Kidney (tissue), 14 donors: ENCODE measurements around the gene NR5A1. TPM values are rescaled to one million over a fixed set of nuclear protein-coding genes. Genes with fewer than 3 reads are reported as not detected.

Experiments
- DNase-seq, 5 donors: peaks; one replicate each; pipeline ENCODE4 v3.0.0-alpha.2; 2013 to 2020
- FAIRE-seq: peaks from 2 replicates; lab custom pipeline; 2012; peaks lifted over from hg19 to GRCh38; lab: Jason Lieb, UNC
- H3K27ac ChIP-seq, 2 donors: one replicate each; pipeline ENCODE4 v1.7.0; 2013; ENCODE audit warnings: low read depth in 2 of 2, low read length in 2 of 2, inconsistent platforms in 1 of 2
- H3K27me3 ChIP-seq: one replicate; pipeline ENCODE4 v1.7.1; 2013; ENCODE audit warnings: low read length, inconsistent platforms; ENCODE audit not compliant: control insufficient read depth, insufficient read depth
- H3K36me3 ChIP-seq, 3 donors: one replicate each; pipeline versions ENCODE4 v1.7.0 to v1.7.1; 2013; ENCODE audit warnings: low read length in 3 of 3, control low read depth in 1 of 3, inconsistent platforms in 1 of 3; ENCODE audit not compliant: insufficient read depth in 3 of 3, control insufficient read depth in 2 of 3
- H3K4me1 ChIP-seq, 3 donors: one replicate each; pipeline versions ENCODE4 v1.7.0 to v1.7.1; 2013; ENCODE audit warnings: low read length in 3 of 3, inconsistent platforms in 1 of 3, low read depth in 1 of 3; ENCODE audit not compliant: control insufficient read depth in 2 of 3, insufficient read depth in 2 of 3
- H3K4me3 ChIP-seq, 3 donors: one replicate each; pipeline versions ENCODE4 v1.7.0 to v1.8.1; 2013; ENCODE audit warnings: low read length in 3 of 3, control low read depth in 1 of 3, inconsistent platforms in 1 of 3
- H3K9ac ChIP-seq, 3 donors: one replicate each; pipeline versions ENCODE4 v1.7.0 to v1.7.1; 2013; ENCODE audit warnings: low read length in 3 of 3, control low read depth in 1 of 3, inconsistent platforms in 1 of 3
- H3K9me3 ChIP-seq, 3 donors: one replicate each; pipeline versions ENCODE4 v1.7.0 to v1.7.1; 2013; ENCODE audit warnings: low read length in 3 of 3, control low read depth in 1 of 3, inconsistent platforms in 1 of 3; ENCODE audit not compliant: control insufficient read depth in 2 of 3, insufficient read depth in 1 of 3
- intact Hi-C: fragments of 100-400 bp; cut with DNase I; formaldehyde crosslinking; loops from one replicate; pipeline ENCODE4 v1.11.1; 2022
- polyA plus RNA-seq: library from polyadenylated mRNA; stranded (reverse); fragments of 350-450 nt; fragmentation: Illumina TruSeq; extraction: RNeasy Lipid Tissue Mini Kit (QIAGEN cat#74804); gene quantifications from one replicate; pipeline ENCODE4 v1.2.3, GENCODE V29; 2014; ENCODE audit warnings: low read depth, low replicate concordance; ENCODE audit not compliant: insufficient read depth
- total RNA-seq: library from RNA; stranded (reverse); fragmentation: NEBNext Ultra II Directional; extraction: Animal tissue kit (Norgen Biotek cat#: 25700); gene quantifications from one replicate; pipeline ENCODE4 v1.2.1, GENCODE V29; 2021
- TF ChIP-seq, protein P1 (sequence below): IDR thresholded peaks from 3 replicates; pipeline ENCODE4 v1.5.1; 2012; ENCODE audit warnings: mild to moderate bottlenecking, moderate library complexity, borderline replicate concordance; ENCODE audit not compliant: insufficient read depth; ENCODE audit errors: extremely low read depth
- donor health status: control.
- donor health status: control.
- donor health status: control.
- donor health status: control.
- donor health status: control.
- donor health status: DM: yes; HTN: yes; CAD: no.
- donor health status: Normal renal cell carcinoma (clear cell type).

Gene NR5A1
- total and polyA plus RNA-seq, 2 donors from 2014 or later, result not detected

DNA sequence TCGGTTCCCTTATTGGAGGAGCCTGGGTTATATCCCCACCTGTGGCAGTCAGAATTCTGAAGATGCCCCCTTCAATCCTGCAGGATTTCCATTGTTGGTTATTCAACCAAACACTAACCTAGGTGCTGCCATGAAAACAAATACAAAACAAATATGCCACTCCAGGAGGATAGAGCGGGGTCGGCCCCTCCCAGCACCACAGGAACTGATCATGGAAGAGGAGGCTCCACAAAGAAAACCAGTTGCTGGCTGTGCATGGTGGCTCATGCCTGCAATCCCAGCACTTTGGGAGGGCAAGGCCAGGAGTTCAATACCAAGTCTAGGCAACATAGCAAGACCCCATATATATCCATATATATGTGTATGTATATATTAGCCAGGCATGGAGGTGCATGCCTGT, 70.1 kb downstream of the NR5A1 start:
- intact Hi-C loops, result no loop called here
- FAIRE-seq (no peak), DNase-seq (no peak)
- TF ChIP-seq, protein P1, sequence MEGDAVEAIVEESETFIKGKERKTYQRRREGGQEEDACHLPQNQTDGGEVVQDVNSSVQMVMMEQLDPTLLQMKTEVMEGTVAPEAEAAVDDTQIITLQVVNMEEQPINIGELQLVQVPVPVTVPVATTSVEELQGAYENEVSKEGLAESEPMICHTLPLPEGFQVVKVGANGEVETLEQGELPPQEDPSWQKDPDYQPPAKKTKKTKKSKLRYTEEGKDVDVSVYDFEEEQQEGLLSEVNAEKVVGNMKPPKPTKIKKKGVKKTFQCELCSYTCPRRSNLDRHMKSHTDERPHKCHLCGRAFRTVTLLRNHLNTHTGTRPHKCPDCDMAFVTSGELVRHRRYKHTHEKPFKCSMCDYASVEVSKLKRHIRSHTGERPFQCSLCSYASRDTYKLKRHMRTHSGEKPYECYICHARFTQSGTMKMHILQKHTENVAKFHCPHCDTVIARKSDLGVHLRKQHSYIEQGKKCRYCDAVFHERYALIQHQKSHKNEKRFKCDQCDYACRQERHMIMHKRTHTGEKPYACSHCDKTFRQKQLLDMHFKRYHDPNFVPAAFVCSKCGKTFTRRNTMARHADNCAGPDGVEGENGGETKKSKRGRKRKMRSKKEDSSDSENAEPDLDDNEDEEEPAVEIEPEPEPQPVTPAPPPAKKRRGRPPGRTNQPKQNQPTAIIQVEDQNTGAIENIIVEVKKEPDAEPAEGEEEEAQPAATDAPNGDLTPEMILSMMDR, result no peak
- Histone ChIP-seq H3K9ac (no peak overlapping the region), H3K36me3 (no peaks in the 10 kb centered on the region), H3K4me1 (no peaks in the 10 kb centered on the region), H3K9me3 (peaks cover 0 to 3% (median 0%) of the 10 kb centered on the region in 3 donors), H3K27ac (no peak overlapping the region), H3K4me3 (no peak overlapping the region), H3K27me3 (no peaks in the 10 kb centered on the region)

DNA sequence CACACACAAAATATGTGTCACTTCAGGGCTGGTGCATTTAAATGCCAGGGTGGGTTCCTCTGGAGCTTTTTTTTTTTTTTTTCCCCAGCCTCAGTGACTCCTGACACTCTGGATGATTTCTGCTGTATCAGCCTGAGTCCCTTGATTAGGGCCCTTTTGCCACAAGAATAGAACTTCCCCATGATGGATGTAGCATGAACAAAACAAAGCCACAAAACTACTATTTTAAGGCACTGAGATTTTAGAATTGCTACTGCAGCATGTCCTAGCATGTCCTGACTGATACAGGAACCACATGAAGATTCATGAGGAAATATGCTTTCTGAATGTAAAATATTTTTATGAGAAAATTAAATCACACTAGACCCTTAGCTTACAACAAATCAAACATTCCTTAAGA, 70.9 kb downstream of the NR5A1 start:
- Histone ChIP-seq H3K4me1 (no peaks in the 10 kb centered on the region), H3K27me3 (no peaks in the 10 kb centered on the region), H3K27ac (no peak overlapping the region), H3K9ac (no peak overlapping the region), H3K36me3 (no peaks in the 10 kb centered on the region), H3K9me3 (peaks cover 0 to 3% (median 0%) of the 10 kb centered on the region in 3 donors), H3K4me3 (no peak overlapping the region)
- TF ChIP-seq, protein P1, result no peak
- intact Hi-C loops, result no loop called here
- no peak for FAIRE-seq
- no peak for DNase-seq

Other genes with a start within 250 kb of the NR5A1 start
- gene NEK6, start 249.4 kb downstream of the NR5A1 start, total RNA-seq, result 82.1 TPM
- gene NEK6, start 249.4 kb downstream of the NR5A1 start, polyA plus RNA-seq, result 14.9 TPM
- gene PSMB7, start 92.0 kb downstream of the NR5A1 start, total RNA-seq, result 105 TPM
- 250 TPM for gene PSMB7, start 92.0 kb downstream of the NR5A1 start, polyA plus RNA-seq
- gene ADGRD2, start 56.9 kb downstream of the NR5A1 start, total RNA-seq, result not detected
- gene ADGRD2, start 56.9 kb downstream of the NR5A1 start, polyA plus RNA-seq, result not detected